NCI-H2171 (cell line): ENCODE measurements around the gene MAP1LC3A.

Experiments used
- DNase-seq: peaks from one replicate; lab custom pipeline; 2025; lab: John Stamatoyannopoulos, UW

Gene MAP1LC3A

GRCh38 chr20:34529742-34530141 is 28.8 kb upstream of the MAP1LC3A start:
- no peak for DNase-seq

GRCh38 chr20:34530342-34530741 is 28.2 kb upstream of the MAP1LC3A start:
- no peak for DNase-seq

- DNase-seq, result no peak
Observed at GRCh38 chr20:34531608-34532265, 26.8 kb upstream of the MAP1LC3A start.

GRCh38 chr20:34532320-34532719 is 26.2 kb upstream of the MAP1LC3A start:
- no peak for DNase-seq

- DNase-seq, result no peak
Observed at GRCh38 chr20:34532756-34533155, 25.8 kb upstream of the MAP1LC3A start.

GRCh38 chr20:34534391-34535165 is 23.9 kb upstream of the MAP1LC3A start:
- no peak for DNase-seq

GRCh38 chr20:34535301-34535840 is 23.1 kb upstream of the MAP1LC3A start:
- DNase-seq, result no peak

GRCh38 chr20:34535857-34536256 is 22.7 kb upstream of the MAP1LC3A start:
- DNase-seq, result no peak

- no peak for DNase-seq
Observed at GRCh38 chr20:34536798-34537394, 21.6 kb upstream of the MAP1LC3A start.

GRCh38 chr20:34537651-34538050 is 20.9 kb upstream of the MAP1LC3A start:
- DNase-seq, result no peak

GRCh38 chr20:34538671-34539123 is 19.8 kb upstream of the MAP1LC3A start:
- no peak for DNase-seq

- no peak for DNase-seq
Observed at GRCh38 chr20:34539756-34540155, 18.8 kb upstream of the MAP1LC3A start.

GRCh38 chr20:34540596-34541263 is 17.8 kb upstream of the MAP1LC3A start:
- DNase-seq, result no peak

- DNase-seq, result no peak
Observed at GRCh38 chr20:34541264-34541901, 17.1 kb upstream of the MAP1LC3A start.

GRCh38 chr20:34541917-34542316 is 16.6 kb upstream of the MAP1LC3A start:
- DNase-seq, result no peak

GRCh38 chr20:34542439-34542838 is 16.1 kb upstream of the MAP1LC3A start:
- DNase-seq, result no peak

GRCh38 chr20:34543463-34544056 is 15.0 kb upstream of the MAP1LC3A start:
- DNase-seq, result peak; percentile 65

GRCh38 chr20:34544109-34544796 is 14.3 kb upstream of the MAP1LC3A start:
- DNase-seq, result peak; percentile 22

GRCh38 chr20:34546751-34547181 is 11.8 kb upstream of the MAP1LC3A start:
- peak; percentile 99 for DNase-seq

GRCh38 chr20:34547844-34548613 is 10.5 kb upstream of the MAP1LC3A start:
- DNase-seq, result no peak
